Measurements from ENCODE around the gene SPHKAP.
"Not testable (repeated sequence)": the region's sequence is repeated elsewhere in the genome, so short reads cannot be mapped to it uniquely, and the experiment has no call there.

Gene SPHKAP

GRCh38 chr2:228181098-228182019 lies at the start of gene SPHKAP:
Gene SPHKAP, minus strand, starts transcription at chr2:228181687. Its CDS starts 89 bp downstream, at chr2:228181598.
- DNase-seq = no peak

- DNase-seq = no peak
Observed at GRCh38 chr2:228227466-228227865, 46.0 kb upstream of the SPHKAP start.

DNA sequence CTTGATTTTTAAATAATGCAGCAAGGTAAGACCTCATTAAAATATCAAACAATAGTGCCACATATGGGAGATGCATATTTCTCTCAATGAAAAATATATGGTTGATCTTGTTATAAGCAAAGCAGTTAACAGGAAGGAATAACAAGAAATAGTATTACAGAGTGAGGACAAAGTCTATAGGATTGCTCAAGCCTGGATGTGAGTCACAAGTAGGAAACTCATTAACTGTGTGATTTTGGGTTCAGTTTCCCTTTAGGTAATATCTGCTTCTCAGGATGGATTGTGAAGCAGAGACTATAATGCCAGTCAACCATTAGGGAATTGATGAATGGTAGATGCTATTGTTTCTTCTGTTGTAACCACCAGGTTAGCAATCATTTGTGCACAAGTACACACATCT lies 42.9 kb upstream of the SPHKAP start:
- DNase-seq = no peak

GRCh38 chr2:228218593-228218992 lies 37.1 kb upstream of the SPHKAP start:
- DNase-seq = not testable (repeated sequence)

DNA sequence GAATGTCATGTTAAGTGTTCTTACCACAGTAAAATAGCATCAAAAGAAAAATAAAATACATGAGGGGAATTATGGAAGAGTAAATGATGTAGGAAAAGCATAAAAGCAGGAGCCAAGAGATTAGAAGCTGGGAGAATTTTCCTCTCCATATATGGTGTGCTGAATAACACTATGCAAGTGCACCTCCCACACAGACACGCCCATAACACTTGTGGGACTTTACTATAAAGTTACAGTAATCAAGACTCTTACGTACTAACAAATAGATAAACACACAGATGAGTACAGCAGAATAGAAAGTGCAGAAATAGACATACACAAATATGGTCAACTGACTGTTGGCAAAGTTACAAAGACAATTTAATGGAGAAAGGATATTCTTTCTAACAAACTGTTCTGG lies 16.0 kb upstream of the SPHKAP start:
- no peak for DNase-seq

GRCh38 chr2:228180181-228181097 lies 1.0 kb downstream of the SPHKAP start:
- DNase-seq = no peak

GRCh38 chr2:228167290-228167689 lies 14.2 kb downstream of the SPHKAP start:
- DNase-seq = no peak

GRCh38 chr2:228164718-228165117 lies 16.8 kb downstream of the SPHKAP start:
- DNase-seq = no peak

- no peak for DNase-seq
Observed at GRCh38 chr2:228157841-228158240, 23.6 kb downstream of the SPHKAP start.

GRCh38 chr2:228144961-228145360 lies 36.5 kb downstream of the SPHKAP start:
- no peak for DNase-seq

- DNase-seq = no peak
Observed at GRCh38 chr2:228140934-228141528, 40.5 kb downstream of the SPHKAP start.

DNA sequence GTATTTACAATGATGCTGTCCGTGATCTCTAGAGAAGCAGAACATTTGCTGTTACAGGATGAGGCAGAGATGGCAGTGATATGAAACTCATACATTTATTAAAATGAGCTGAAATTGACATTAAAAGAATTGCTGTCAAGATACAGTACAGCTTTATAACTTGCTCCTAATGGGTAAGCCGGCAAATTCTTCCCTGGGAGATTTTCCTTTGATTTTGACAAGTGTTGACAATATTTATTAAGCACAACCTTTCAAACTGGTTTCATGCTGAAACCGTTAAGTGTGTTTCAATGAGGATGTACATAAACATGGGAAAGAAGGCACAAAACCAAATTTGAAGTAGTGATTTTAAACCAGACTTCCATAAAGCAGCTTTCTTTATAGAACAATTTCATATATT lies 45.5 kb downstream of the SPHKAP start:
- DNase-seq = no peak

DNA sequence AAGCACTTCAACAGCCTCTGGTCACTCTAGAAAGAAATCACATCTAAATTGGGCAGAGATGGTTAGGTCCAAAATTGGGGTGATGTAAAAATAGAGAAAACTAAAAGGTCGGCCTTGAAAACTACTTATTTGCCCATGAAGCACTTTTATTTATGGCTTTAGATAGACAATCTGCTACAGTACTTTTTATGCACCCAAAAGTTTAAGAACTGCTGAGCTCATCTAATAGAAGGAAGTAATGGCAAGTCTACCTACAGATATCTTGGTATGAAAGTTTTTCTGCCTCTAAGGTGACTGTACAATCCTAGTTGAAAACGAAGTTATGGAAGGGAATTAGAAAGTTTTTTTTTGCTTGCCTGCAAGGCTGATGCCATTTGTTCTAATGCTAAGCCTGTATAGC lies 46.2 kb downstream of the SPHKAP start:
- no peak for DNase-seq

DNA sequence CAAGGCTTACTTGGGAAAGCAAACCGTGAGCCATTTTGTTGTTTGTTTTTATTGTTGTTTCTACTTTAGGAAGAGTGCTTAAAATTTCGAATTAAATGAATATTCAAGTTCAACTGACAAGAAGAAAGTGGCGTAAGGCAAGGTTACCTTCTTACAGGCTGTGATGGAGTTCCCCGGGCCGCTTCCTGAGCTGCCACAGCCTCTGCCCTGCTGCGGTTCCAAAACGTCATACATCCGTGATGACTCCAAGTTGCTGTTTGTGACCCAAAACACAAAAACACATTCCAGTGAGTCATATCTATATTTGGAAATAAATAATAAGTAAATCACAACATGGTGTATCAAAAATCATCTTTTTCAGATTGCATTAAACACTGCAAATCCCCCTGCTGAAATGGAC lies 49.7 kb downstream of the SPHKAP start:
- DNase-seq = no peak

- DNase-seq = no peak
Observed at GRCh38 chr2:228126401-228126800, 55.1 kb downstream of the SPHKAP start.

DNA sequence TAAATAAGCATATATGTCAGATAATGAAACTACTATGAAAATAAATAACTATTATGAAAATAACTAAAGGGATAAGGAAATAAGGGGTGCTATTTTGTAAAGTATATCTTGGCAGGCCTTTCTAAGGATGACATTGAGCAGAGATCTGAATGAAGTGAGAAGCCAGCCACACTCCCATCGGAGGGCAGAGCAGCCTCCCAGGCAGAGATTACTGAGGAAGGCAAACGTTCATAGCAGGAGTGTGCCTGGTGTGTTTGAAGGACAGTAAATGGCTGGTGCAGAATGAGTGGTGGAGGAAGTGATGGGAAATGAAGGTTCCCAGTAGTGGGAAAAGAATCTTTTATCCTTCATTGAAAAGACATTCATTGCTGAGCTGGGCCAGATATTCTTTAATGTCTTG lies 62.5 kb downstream of the SPHKAP start:
- no peak for DNase-seq

GRCh38 chr2:228107846-228108245 lies 73.6 kb downstream of the SPHKAP start:
- no peak for DNase-seq

- no peak for DNase-seq
Observed at GRCh38 chr2:228105526-228106250, 75.8 kb downstream of the SPHKAP start.

GRCh38 chr2:228104215-228104614 lies 77.3 kb downstream of the SPHKAP start:
- no peak for DNase-seq

DNA sequence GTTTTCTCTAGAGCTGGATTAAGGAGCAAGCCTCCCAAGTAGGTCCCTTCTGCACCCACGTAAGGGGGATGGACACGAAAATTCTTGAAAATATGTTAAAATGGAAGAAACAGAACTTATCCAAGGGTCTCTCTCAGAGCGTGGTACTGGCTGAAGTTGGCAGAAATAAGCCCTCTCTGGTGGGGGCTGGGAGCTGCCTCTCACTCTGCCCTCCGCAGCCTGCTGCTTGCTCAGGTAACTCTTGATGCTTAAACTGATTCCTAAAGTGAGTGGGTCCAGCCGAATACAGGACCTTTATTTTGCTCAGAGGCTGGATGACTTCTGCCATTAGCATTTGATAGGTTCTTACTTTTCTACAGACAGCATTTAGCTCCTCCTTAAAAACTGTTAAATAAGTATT lies 78.1 kb downstream of the SPHKAP start:
- DNase-seq = no peak

GRCh38 chr2:228102949-228103348 lies 78.5 kb downstream of the SPHKAP start:
- no peak for DNase-seq

- DNase-seq = no peak
Observed at GRCh38 chr2:228094377-228094921, 87.0 kb downstream of the SPHKAP start.
